Ammon's horn (tissue), 1 donor: ENCODE data around the gene DCXR.

Experiments used
- DNase-seq: peaks from one replicate; pipeline ENCODE4 v3.0.0-alpha.2; 2016; ENCODE audit warnings: low spot score

Gene DCXR

DNA sequence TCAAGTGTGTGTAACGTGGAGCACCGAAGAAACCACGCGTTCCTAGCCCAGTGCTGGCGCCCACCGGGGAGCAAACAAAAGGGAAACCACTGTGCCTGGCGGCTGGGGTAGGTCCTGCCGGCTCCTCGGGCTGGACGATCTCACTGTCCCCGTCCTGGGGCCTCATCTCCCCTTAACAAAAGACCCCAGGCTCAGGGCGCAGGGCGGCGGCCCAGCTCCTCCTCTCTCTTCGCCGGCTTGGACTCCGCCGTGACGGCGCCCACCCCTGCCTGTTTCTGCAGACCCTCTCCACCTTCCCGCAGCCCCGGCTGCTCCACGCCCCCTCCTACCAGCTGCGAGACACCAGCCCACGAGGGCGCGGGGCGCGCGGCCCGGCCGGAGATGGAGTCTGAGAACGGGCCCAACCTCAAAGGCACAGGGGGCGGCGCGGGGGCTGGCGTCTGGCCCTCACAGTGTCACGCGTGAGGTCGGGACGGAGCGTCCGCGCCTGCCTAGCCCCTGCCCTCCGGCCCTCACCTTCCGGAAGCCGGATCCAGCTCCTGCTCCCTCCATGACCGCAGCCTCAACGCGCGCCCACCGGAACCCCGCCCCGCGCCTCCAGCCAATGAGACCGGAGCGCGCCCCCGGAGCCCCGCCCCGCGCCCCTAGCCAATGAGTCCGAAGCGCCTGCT is 15.1 kb downstream of the DCXR start, which contains the start of gene CENPX:
Gene CENPX (minus strand): TSS at position 569 of the 671 bp plus-strand sequence. CDS start 17 bp downstream, at position 552.
- DNase-seq, result no peak

DNA sequence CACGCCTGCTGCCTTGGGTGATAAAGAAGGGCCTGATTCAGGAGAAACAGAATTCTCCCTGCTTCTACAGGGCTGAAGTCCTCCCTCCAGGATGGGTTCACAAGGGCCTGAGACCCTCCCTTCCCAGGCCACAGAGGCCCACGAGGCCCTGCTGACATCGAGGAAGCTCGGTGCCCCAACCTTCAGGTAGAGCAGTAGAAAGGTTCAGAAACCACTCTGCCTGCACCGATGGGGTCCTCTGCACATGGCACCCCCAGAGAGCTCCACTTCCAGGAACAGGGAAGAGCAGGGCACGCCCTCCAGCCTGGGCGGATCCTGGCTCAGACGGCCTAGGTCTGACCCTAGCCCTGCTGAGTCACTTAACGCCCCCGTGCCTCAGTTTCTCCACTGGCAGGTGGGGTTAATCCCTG is 15.6 kb downstream of the DCXR start:
- no peak for DNase-seq

DNA sequence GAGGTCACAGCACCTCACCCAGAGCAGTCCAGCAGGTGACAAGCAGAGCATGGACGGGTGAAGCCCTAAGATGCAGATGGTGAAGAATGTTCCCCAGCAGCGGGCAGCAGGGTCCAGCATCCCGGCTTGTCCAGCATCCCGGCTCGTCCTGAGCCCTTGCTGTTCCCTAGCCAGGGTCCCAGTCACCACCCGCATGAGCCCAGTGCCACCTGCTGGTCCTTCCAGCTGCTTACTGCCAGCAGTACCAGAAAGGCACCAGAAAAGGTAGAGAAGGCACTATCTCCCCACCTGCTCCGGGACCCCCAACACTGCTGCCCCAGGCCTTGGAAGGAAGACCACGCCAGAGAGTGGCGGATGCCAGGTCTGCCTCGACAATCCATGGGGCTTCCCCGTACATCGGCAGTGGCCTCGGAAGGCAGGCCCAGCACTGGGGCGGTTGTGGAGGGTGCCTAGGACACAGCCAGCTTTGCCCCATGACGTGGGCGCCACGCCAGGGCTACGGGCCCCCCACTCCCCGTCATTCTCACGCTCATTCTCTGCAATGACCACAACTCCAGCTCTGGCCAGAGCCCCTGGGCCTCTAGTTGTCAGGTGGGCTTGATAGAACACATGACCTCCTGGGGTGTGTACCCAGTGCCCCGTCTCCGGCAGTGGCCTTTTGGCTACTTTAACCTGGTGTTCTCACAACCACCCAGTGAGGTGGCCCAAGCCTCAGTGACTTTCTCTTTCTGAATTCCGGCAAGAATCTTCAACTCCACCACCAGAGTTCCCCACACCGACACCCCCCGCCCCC is 16.2 kb downstream of the DCXR start:
- peak; percentile 88 for DNase-seq

DNA sequence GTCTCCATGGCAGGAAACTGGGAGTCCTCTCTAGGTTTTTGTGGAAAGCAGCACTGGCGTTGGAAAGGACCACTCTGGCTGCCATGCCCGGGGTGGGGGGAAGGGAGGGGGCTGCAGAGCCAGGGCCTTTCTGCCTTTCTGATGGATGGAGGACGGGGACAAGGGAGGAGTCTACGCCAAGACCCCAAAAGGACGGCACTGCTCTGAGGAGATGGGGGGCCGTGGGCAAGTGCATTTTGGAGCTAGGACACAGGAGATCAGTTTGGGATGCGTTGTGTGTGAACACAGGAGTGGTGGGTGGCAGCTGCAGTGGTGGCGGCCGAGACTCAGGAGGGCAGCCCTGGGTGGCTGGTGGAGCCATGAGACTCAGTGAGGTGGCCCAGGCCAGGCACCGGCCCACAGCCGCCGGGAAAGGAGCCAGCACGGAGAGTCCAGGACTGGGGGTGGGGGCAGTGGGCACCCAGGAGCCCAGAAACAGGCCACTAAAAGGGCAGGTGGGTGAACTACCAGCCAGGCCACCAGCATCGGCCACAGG is 16.9 kb downstream of the DCXR start:
- no peak for DNase-seq

DNA sequence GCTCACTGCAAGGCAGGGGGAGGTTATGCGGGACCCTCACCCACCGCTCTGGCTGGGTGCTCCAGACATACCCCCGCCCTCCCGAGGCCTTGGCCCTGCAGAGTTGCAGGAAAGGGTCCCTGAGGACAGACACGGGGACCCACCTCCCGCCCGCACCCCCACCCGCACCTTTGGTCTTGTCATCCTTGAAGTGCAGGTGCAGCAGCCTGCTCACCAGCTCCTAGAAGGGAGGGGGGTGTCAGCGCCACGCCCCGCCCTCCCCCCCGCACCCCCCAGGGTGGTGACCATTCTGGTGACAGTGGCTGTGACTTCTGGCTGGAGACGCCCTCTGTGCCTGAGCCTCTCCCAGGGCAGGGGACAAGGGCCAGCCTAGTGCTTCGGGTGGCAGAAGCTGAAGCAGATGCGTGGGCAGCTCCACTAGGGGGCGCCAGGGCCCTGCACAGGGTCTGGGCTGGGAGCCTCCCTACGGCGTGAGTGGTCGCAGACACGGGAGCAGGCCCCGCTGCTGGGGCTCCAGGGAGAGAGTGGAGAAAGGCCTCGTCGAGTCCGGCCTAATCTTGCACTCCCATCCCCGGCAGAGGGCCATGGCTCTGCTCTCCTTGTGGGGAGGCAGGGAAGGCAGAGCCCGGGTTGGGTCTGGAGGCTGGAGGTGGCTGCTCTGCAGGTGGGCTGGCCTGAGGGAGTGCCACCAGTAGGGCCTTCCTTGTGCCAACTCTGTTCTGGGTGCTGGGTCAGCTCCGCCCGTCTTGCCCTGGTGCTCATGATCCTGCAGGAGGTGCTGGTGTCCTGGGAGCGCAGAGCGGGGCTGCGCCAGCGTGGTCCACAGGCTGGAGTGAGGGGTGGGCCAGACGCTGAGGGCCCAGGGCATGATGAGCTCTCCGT is 17.6 kb downstream of the DCXR start:
- no peak for DNase-seq

DNA sequence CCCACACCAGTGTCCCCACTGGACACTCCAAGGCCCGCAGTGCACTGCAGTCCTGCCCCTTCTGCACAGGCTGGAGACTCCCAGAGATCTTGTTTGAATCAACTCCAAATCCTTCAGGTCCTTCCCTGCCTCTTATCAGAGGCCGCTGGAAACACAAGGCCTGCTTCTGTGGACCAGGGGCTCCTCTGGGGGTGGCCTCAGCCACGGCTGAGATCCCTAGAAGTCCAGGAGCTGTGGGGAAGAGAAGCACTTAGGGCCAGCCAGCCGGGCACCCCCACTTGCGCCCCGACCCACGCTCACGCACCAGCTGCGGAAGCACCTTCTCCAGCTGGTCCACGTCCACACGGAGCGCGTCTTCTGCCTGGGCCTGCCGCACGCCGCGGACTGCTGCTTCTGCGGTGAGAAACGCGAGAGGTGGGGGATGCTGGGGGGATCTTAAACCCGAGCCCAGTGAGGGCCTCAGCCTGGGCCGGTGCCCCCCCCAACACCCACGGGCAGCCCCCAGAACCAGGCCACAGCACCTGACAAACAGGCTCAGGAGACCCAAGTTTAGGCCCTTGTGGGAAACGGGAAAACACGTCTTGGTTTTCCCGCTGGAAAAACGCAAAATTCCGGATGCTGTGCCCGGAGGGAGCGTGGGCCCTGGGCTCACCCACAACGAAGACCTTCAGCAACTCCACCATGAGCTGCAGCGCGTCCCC is 18.4 kb downstream of the DCXR start:
- DNase-seq, result no peak

DNA sequence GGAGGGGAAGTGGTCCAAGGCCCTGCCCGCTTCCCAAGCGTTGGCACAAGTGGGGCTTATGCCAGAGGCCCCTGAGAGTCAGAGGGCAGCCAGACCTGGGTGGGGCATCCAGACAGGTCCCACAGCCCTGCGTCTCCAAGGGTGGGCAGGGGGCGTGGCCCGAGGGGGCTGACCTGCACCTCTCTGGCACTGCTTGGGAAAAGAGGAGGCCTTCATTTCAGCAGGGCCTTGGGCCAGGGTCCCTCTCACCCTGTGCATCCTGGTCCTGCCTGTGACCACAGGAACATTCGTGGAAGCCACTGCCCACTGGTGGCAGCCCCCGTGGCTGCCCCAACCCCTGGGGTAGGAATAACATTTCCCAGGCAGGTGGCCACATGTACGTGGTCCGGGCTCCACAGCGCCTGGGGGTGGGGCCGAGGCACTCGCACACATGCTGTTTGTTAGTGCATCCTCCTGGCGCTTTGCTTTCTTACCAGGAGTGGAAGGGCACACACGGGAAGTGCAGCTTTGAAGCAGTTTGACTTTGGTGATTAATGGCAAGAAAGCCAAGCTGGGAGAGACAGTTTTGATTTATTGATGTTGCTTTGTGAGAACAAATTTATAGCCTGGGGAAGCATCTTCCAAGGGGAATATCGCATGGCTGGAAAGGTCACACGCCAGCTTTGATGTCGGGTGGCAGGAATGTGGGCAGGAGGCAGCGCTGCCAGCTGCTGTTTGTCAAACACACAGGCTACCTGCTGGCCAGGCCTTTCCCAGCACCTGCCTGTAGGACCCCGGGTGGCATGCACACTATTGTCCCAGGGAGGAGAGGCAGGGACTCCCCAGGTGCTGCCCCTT is 19.1 kb downstream of the DCXR start:
- no peak for DNase-seq

DNA sequence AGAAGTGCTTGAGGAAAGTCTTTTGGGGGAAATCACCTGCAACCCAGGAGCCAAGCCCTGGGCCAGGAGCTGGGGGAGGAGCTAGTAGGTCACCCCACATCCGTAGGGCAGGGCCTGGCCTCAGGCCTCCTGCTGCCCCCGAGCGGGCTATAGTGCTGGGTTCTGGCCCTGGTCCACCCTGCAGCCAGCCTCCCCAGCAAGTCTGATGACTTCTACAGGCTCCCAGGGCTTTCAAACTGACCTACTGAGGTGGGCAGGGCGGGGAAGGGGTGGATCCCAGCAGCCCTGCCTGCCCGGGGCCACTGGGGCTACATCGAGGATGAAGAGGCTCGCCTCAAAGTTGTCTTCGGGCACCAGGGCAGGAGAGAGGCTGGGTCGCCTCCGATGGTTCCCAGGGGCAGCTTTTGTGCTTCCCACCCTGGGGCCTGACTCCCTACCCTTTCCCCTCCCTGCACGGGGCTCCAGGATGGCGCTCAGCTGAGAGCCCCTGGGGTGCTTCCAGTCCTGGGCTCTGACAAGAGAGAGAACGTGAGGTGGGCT is 19.8 kb downstream of the DCXR start:
- no peak for DNase-seq

DNA sequence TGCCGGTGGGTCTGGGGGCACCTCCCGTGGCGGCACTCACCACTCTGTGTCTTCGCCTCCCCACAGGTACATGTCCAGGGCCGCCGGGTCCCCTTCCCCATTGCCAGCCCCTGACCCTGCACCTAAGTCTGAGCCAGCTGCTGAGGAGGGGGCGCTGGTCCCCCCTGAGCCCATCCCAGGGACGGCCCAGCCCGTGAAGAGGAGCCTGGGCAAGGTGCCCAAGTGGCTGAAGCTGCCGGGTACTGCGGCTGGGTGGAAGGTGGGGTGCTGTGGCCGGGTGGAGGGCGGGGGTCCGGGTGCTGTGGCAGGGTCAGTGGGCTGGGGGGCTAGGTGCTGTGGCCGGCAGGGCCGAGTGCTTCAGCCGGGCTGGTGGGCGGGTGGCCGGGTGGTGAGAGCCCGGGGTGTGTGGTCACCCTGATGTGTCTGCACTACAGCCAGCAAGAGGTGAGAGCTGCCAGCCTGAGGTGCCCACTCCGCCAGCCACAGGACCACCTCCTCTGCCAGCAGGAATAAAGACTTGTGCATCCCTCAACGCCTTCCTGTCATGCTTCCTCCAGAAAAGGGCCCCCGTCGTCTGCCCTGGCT is 20.5 kb downstream of the DCXR start:
- DNase-seq, result no peak

DNA sequence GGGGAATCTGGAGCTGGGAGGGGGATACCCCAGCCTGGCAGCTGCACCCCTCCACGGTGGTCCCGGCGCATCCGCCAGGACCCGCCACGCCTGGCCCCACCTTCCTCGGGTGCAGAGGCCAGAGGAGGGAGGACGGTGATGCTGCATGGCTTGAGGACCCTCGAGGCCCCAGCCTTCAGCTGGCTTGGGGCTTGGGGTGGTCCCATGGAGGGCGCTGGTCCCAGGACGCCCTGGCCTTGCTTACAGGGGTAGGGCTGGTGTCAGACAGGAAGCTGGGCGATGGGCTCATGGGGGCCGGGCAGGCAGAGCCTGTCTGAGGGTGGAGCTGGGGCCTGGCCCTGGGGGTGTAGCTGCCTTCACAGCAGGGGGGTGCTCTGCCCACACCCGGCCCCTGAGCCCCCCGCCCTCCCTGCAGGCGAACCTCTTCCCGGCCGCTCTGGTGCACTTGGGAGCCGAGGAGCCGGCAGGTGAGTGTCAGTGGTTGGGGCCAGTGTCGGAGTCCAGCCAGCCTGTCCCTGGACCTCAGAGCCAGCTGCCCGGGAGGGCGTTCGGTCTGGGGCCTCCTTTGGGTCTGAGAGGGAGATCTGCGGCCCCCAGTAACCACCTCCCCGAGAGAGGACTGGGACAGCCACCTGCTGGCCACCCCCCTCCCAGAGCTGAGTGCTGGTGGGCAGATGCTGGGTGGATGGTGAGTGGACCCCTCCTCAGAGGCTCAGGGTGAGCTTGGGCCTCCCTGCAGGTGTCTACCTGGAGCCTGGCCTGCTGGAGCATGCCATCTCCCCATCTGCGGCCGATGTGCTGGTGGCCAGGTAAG is 21.2 kb downstream of the DCXR start:
- no peak for DNase-seq

DNA sequence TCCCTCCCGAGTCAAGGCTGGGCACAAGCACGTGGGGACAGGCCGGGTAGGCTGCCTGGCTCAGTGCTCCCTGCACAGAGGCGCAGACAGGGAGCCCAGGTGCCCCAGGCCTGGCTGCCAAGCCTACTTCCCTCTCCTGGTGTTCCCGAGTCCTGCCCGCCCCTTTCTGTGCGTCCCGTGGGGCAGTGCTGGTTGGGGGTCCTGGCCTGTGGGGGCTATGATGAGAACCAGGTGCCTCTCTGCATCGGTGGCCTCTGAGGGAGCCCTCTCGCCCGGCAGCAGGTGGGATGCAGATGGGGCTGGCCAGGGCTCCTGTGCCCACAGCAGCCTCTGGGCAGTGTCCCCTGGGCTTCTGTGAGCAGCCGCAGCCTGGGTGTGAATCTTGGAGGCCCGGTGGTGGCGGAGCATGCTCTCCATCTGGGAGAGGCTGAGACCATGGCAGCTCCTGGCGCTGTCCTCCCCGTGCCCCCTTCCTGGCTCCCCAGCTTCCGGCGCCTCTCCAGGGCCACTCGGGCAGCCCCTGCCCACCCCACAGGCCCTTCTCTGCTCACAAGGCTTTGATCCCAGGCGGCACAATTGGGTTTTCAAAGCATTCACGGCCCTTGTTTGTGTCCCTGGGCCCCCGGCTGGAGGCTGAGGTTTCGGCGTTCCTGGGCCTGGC is 22.1 kb downstream of the DCXR start:
- no peak for DNase-seq

DNA sequence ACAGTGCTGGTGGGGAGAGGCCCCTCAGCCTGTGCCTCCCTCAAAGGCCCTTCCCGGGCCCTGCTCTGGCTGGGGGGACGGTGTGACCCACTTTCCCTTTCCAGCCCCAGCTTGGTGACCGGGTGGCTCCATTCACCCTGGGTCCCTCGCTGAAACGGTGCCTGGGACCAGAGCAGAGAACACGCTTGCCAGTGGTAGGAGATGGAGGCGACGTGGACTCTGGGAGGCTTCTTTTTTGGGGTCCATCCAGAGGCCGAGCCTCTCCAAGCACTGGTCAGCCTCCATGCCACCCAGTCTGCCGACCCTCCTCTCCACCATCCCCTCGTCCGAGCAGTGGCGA is 22.6 kb downstream of the DCXR start:
- DNase-seq, result no peak

DNA sequence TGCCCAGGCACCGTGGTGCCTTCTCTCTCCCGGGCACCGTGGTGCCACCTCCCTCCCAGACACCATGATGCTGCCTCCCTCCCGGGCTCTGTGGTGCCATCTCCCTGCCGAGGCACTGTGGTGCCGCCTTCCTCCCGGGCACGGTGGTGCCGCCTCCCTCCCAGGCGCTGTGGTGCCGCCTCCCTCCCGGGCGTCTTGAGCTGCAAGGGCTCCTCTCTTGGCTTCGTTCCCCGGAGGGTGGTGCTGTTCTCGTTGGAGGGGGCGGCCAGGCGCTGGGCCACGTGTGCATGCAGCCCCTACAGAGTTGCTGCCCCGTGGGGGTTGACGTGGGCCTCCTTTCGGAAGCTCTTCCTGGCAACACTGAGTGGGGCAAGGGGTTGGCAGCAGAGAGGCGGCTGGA is 23.1 kb downstream of the DCXR start:
- no peak for DNase-seq

DNA sequence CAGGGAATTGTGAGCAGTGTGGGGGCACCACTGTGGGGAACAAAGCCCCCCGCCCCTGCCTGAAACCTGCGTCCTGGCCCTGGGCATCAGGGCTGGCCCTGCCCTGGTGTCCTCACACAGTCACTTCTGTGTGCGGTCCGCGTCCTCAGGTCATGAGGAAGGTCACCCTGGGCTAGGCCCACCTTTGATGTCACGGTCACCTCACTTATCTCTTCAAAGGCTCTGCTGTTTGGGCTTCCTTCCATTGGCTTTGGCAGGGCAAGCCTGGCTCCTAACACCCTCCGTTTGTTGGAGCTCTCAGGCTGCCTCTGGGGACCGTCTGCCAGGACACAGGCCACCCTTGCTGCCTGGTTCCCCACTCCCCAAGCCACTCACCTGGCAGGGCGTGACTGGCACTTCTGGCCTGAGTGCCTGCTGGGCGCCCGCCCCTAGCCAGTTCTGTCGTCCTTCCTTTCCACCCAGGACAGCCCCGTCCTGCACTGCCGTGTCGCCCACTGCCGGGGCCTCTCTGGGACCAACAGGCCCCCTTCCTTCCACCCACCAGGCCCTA is 23.6 kb downstream of the DCXR start:
- DNase-seq, result no peak

DNA sequence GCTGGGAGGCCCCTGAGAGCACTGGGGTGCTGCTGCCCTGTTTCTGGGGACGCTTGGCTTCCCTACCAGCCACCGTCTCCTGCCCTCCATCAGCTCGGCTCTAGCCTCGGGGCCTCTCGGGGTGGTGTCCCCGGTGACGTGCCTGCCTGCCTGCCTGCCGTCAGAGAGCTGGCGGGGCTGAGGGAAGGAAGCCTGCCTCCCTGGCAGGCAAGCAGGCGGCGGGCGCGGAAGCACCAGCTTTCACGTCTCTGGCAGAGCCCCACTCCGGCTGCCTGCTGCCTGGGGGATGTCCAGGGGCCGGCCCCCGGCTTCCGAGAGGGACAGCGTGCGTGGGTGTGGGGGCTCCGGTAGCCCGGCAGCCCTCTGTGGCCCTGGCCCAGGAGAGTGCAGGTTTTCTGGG is 24.2 kb downstream of the DCXR start:
- DNase-seq, result peak; percentile 60

DNA sequence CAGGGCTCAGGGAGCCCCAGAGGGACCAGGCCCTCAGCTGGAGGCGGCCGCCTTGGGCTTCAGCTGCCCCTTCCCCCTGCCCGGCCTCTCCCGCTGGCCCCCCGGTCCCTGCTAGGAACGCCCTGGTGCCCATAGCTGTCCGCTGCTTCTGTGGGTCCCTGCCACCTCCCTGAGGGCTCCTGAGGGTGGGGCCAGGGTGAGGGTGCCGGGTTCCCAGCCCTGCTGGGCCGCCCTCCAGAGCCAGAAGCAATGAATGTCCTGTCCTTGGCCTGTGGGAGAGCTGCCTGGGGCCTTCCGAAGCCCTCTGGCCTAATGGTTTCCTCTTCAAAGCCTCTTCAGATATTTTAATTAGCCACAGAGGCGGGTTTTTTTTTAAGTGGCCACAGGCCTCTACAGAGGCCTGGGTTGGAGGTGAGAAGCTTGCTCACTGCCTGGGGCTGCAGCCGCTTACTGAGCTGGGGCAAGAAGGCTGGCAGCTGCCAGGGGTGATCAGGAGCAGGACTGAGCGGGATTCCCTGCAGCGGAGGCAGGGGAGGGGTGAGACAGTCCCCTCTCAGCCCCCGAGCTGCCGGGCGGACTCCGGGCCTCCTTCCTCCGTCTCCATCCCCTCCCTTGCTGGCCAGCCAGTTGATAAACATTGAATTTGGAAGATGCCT is 24.7 kb downstream of the DCXR start:
- DNase-seq, result no peak

DNA sequence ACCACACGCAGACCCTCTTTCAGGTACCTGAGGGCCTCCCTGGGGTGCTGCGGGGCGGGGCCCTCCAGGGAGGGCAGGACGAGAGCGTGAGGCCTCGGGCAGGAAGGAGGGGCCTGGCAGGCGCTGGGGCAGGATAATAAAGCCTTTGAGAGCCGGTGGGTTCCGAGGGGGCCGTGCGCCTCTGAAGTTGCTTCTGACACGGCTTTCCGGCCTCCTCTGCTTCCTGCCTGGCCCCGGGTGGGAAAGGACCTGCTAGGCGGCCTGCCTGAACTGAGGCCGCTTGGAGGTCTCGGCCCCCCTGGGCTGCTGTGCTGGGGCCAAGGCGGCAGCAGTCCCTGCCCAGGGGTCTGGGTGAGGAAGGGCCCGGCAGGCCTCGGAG is 25.2 kb downstream of the DCXR start:
- no peak for DNase-seq

DNA sequence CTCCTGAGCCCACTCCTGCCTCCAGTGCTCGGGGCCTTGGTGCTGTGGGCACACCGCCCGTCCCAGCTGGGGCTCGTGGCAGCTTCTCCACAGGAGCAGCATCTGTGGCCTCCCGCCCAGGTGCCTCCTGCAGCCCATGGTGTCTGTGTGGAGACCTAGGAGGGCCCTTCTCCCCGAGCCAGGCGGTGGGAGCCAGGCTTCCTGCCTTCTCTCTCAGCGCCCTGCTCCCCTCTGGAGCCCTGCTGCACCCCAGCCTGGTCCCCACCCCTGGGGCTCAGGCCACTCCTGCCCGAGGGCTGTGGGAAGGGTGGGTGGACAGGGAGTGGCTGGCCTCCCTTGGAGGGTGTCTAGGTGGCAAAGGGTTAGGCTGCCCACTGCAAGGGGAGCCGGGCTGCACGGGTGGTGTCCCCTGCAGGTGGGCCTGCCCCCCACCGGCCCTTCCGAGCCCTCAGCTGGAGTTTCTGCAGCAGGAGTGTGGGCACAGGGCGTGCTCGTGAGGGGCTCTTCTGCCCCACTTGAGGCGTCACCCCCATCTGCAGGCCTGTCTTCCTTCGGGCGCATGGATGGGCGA is 25.8 kb downstream of the DCXR start:
- no peak for DNase-seq
